GM19468 (cell line): Measurements from ENCODE around the gene LBX1.

Experiments used
- ATAC-seq: cut with Tn5 transposase; IDR thresholded peaks from one replicate; pipeline ENCODE4 v1.9.1; 2021; ENCODE audit warnings: mild to moderate bottlenecking, moderate library complexity, moderate number of reproducible peaks; ENCODE audit not compliant: unreplicated experiment; ENCODE audit errors: extremely low read depth

LBX1 gene

GRCh38 chr10:101226491-101227428, 2.5 kb downstream of the LBX1 start:
- ATAC-seq = no peak

GRCh38 chr10:101225846-101226421, 3.3 kb downstream of the LBX1 start:
- no peak for ATAC-seq

GRCh38 chr10:101224910-101225823, 4.1 kb downstream of the LBX1 start:
- no peak for ATAC-seq

GRCh38 chr10:101224060-101224909, 5.0 kb downstream of the LBX1 start:
- no peak for ATAC-seq

GRCh38 chr10:101223274-101224059, 5.8 kb downstream of the LBX1 start:
- ATAC-seq = no peak

- no peak for ATAC-seq
These were observed 6.5 kb downstream of the LBX1 start for GRCh38 chr10:101222683-101223273.

GRCh38 chr10:101221963-101222531, 7.2 kb downstream of the LBX1 start:
- ATAC-seq = no peak

- no peak for ATAC-seq
These were observed 7.7 kb downstream of the LBX1 start for GRCh38 chr10:101221549-101221948.

- no peak for ATAC-seq
These were observed 9.3 kb downstream of the LBX1 start for GRCh38 chr10:101219946-101220451.

GRCh38 chr10:101219139-101219945, 9.9 kb downstream of the LBX1 start:
- ATAC-seq = no peak

- no peak for ATAC-seq
These were observed 10.7 kb downstream of the LBX1 start for GRCh38 chr10:101218351-101219138.

GRCh38 chr10:101217450-101218281, 11.6 kb downstream of the LBX1 start:
- no peak for ATAC-seq

- ATAC-seq = no peak
These were observed 12.2 kb downstream of the LBX1 start for GRCh38 chr10:101217044-101217425.

GRCh38 chr10:101216207-101217043, 12.8 kb downstream of the LBX1 start:
- ATAC-seq = no peak
